Measurements from ENCODE around the gene FCER1G. TPM values are rescaled to one million over a fixed set of nuclear protein-coding genes. Genes with fewer than 3 reads are reported as not detected.

FCER1G gene
- total and polyA plus RNA-seq, 7 donors, result 14.4 to 243 (median 77.7) TPM

GRCh38 chr1:161193561-161194235, 21.4 kb upstream of the FCER1G start:
- intact Hi-C loops (cut with DNase I), result no loop called here
- Histone ChIP-seq H3K27me3 (no peaks in the 10 kb centered on the region), H3K27ac (peak overlapping the region in 1 of 4 donors; percentile 1), H3K36me3 (peaks cover 0 to 15% (median 0%) of the 10 kb centered on the region in 4 donors), H3K9me3 (no peaks in the 10 kb centered on the region), H3K4me1 (peaks cover 0 to 47% (median 30%) of the 10 kb centered on the region in 4 donors), H3K4me3 (no peak overlapping the region)
- no peak for DNase-seq
- WGBS, 2 donors, result 84 to 85% methylated on average over 21 of the region's 21 CpGs
- TF ChIP-seq EP300 (IDR thresholded peaks at IDR 0.05) (no peak), POLR2A (IDR thresholded peaks at IDR 0.05) (no peak), POLR2AphosphoS5 (IDR thresholded peaks at IDR 0.05) (no peak)
- TF ChIP-seq, protein P1, sequence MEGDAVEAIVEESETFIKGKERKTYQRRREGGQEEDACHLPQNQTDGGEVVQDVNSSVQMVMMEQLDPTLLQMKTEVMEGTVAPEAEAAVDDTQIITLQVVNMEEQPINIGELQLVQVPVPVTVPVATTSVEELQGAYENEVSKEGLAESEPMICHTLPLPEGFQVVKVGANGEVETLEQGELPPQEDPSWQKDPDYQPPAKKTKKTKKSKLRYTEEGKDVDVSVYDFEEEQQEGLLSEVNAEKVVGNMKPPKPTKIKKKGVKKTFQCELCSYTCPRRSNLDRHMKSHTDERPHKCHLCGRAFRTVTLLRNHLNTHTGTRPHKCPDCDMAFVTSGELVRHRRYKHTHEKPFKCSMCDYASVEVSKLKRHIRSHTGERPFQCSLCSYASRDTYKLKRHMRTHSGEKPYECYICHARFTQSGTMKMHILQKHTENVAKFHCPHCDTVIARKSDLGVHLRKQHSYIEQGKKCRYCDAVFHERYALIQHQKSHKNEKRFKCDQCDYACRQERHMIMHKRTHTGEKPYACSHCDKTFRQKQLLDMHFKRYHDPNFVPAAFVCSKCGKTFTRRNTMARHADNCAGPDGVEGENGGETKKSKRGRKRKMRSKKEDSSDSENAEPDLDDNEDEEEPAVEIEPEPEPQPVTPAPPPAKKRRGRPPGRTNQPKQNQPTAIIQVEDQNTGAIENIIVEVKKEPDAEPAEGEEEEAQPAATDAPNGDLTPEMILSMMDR (IDR thresholded peaks at IDR 0.05), result no peak

DNA sequence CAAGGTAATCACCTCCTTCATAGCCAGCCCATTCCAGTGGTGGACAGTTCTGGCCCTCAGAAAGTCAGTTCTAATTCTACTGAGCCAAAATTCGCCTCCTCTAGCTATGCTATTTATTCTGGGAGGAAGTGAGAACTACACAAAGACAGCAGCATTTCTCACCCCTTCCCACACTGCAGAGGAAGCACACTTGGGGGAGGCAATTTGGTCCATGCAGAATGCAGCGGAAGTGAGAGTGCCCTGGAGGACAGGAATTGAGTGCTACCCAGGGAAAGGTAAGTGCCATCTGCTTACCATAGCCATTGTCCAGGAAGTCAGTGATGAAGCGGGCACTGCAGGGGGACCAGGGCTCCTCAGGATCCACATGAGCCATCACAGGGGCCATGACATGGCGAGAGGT, 19.9 kb upstream of the FCER1G start:
- WGBS, 2 donors, result 68 to 83% methylated on average over 4 of the region's 4 CpGs
- Histone ChIP-seq H3K27ac (peak overlapping the region in 1 of 4 donors; percentile 11), H3K9me3 (no peaks in the 10 kb centered on the region), H3K4me3 (peak overlapping the region in 1 of 4 donors; percentile 44), H3K36me3 (peaks cover 0 to 15% (median 0%) of the 10 kb centered on the region in 4 donors), H3K4me1 (peaks cover 0 to 60% (median 42%) of the 10 kb centered on the region in 4 donors), H3K27me3 (no peaks in the 10 kb centered on the region)
- intact Hi-C loops (cut with DNase I), result no loop called here
- no peak for DNase-seq
- TF ChIP-seq POLR2AphosphoS5 (IDR thresholded peaks at IDR 0.05) (no peak), EP300 (IDR thresholded peaks at IDR 0.05) (no peak), POLR2A (IDR thresholded peaks at IDR 0.05) (no peak)
- TF ChIP-seq, protein P1 (IDR thresholded peaks at IDR 0.05), result no peak

DNA sequence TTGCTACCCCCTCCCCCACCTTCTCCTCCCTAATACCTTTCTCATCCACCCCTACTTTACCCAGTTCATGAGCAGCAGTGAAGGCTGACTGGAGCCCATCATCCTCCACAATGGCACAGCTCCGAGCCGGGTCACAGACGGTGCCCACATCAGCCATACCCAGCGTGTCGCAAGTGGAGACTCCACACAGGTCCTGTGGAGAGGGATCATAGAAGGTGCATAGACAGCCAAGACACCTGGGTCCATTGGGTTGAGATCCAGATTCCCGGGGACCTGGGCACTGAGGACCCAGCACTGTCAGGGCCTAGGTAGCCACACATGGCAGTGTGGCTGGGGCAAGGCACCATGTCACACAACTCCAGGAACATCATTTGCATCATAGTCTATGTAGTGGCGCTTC, 19.0 kb upstream of the FCER1G start:
- Histone ChIP-seq H3K27me3 (no peaks in the 10 kb centered on the region), H3K36me3 (peaks cover 0 to 13% (median 0%) of the 10 kb centered on the region in 4 donors), H3K27ac (peak overlapping the region in 2 of 4 donors; percentile 96 to 97), H3K4me3 (peak overlapping the region in 2 of 4 donors; percentile 39 to 44), H3K4me1 (peaks cover 0 to 69% (median 52%) of the 10 kb centered on the region in 4 donors), H3K9me3 (no peaks in the 10 kb centered on the region)
- WGBS, 2 donors, result 94 to 95% methylated on average over 7 of the region's 7 CpGs
- TF ChIP-seq POLR2AphosphoS5 (IDR thresholded peaks at IDR 0.05) (no peak), EP300 (IDR thresholded peaks at IDR 0.05) (no peak), POLR2A (IDR thresholded peaks at IDR 0.05) (no peak)
- TF ChIP-seq, protein P1 (IDR thresholded peaks at IDR 0.05), result no peak
- intact Hi-C loops (cut with DNase I), result no loop called here
- DNase-seq, result no peak

DNA sequence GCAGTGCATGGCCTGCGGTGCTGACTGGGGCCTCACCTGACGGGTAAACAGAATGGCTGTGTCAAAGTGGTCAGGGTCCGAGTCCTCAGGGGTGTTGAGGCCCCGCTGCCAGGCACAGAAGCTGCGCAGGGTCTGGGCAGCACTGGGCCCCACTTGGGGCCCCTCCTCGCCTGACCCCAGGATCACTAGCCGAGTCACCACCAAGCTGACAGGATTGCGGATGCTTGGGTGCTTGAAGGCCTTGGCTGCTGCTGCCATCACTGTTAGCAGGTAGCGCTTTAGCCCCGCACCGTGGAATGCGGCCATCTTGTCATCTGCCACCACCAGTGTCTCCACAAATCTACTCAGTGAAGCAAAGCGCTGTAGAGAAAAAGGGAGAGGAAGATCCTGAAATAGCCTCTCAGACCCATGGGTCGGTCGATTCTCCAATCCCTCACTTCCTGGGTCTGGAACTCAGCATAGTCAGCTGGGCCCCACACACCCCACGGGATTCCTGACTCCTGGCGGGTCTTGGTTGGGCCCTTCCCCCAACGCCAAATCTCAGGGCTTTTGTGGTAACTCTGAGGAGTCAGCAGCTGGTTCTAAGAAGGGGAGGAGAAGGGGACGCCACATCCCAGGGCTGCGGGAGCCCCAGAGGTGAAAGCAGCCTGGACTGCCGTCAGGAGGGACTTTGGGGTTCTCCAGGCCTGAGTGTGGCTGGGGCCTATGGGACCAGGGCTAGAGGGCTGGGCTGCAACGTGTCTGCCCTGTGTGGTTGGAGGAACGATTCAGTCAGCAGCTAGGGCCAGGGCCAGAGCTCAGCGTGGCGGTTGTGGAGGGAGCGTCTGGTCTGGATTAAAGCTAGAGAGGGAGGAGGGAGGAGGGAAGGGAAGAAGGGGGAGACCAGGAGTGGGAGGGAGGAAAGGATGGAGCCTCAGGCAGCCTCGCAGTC, 18.3 kb upstream of the FCER1G start:
- peak; percentile 87 for DNase-seq
- TF ChIP-seq, protein P1 (IDR thresholded peaks at IDR 0.05), result no peak
- TF ChIP-seq EP300 (IDR thresholded peaks at IDR 0.05), result no peak
- peak in 3 of 4 donors; percentile 15 to 38 (median 25) for TF ChIP-seq POLR2AphosphoS5 (IDR thresholded peaks at IDR 0.05)
- no peak for TF ChIP-seq POLR2A (IDR thresholded peaks at IDR 0.05)
- H3K9me3 ChIP-seq, result no peaks in the 10 kb centered on the region
- intact Hi-C loops (cut with DNase I), result no loop called here
- peak overlapping the region in 3 of 4 donors; percentile 25 to 44 (median 39) for H3K4me3 ChIP-seq
- WGBS, 2 donors, result 83% methylated on average over 27 of the region's 27 CpGs
- H3K27me3 ChIP-seq, result no peaks in the 10 kb centered on the region
- peaks cover 0 to 76% (median 58%) of the 10 kb centered on the region in 4 donors for H3K4me1 ChIP-seq
- peaks cover 0 to 6% (median 0%) of the 10 kb centered on the region in 4 donors for H3K36me3 ChIP-seq
- H3K27ac ChIP-seq, result peak overlapping the region; percentile 94 to 97 (median 96)

Measured in sigmoid colon (tissue), 7 donors.